A172 (cell line): ENCODE measurements around the gene CYP2D6. TPM values are rescaled to one million over a fixed set of nuclear protein-coding genes. Genes with fewer than 3 reads are reported as not detected.
"Not testable (repeated sequence)": the region's sequence is repeated elsewhere in the genome, so short reads cannot be mapped to it uniquely, and the experiment has no call there.

Source experiments
- DNase-seq: peaks from one replicate; pipeline ENCODE4 v3.0.0-alpha.2; 2015; ENCODE audit warnings: low spot score
- total RNA-seq: library from RNA; depleted of rRNA; stranded (reverse); fragments of >200 nt; shearing (Covaris generic); gene quantifications from 2 replicates; pipeline ENCODE4 v1.2.3, GENCODE V29; 2014

The CYP2D6 gene
- total RNA-seq, 1 experiment from 2014 or later, result 0.03 TPM

GRCh38 chr22:42134100-42135020 is 3.8 kb upstream of the CYP2D6 start:
- no peak for DNase-seq

DNA sequence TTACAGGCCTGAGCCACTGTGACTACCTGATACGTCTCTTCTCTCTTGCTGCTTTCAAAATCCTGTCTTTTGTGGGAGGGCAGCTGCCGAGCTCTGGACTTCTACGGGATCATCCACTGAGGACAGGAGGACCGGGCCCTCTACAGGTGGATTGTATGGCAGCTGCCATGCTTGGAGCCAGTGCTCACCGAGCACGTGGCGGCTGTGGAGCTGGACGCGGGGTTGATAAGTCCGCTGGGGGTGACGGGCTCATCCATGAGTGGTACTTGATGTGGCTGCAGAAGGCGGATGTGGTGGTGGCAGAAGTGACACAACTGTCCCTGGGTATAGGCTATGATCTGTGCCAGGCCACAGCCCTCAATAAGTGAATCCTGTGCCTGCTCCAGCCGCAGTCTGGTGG is 1.8 kb upstream of the CYP2D6 start:
- no peak for DNase-seq

GRCh38 chr22:42131562-42131961 is 952 bp upstream of the CYP2D6 start:
- no peak for DNase-seq

GRCh38 chr22:42130182-42130581 is 428 bp downstream of the CYP2D6 start:
- not testable (repeated sequence) for DNase-seq

DNA sequence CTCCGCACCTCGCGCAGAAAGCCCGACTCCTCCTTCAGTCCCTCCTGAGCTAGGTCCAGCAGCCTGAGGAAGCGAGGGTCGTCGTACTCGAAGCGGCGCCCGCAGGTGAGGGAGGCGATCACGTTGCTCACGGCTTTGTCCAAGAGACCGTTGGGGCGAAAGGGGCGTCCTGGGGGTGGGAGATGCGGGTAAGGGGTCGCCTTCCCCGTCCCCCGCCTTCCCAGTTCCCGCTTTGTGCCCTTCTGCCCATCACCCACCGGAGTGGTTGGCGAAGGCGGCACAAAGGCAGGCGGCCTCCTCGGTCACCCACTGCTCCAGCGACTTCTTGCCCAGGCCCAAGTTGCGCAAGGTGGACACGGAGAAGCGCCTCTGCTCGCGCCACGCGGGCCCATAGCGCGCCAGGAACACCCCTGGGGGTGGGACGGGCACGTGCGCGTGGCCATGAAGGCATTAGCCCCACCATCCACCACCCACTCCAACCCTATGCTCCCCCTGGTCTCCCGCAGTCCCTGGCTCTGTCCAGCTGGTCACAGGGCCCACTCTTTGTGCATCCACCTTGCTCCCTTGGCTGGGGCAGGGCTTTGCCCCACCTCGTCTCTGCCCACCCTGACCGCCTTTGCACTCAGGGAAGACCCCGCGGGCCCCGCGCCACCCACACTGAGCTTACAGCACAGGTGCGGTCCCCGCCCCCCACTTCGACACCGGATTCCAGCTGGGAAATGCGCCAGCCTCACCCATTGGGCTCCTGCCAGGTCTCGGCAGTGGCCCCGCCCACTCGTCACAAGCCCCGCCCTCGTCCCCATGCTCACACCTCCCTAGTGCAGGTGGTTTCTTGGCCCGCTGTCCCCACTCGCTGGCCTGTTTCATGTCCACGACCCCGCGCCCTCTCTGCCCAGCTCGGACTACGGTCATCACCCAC is 1.6 kb downstream of the CYP2D6 start:
- not testable (repeated sequence) for DNase-seq

- DNase-seq, result not testable (repeated sequence)
These were observed 2.6 kb downstream of the CYP2D6 start for GRCh38 chr22:42128007-42128406.

DNA sequence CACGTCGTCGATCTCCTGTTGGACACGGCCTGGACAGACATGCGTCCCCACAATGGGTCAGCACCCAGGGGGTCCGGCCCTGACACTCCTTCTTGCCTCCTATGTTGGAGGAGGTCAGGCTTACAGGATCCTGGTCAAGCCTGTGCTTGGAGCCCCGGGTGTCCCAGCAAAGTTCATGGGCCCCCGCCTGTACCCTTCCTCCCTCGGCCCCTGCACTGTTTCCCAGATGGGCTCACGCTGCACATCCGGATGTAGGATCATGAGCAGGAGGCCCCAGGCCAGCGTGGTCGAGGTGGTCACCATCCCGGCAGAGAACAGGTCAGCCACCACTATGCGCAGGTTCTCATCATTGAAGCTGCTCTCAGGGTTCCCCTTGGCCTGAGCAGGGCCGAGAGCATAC is 3.0 kb downstream of the CYP2D6 start:
- DNase-seq, result no peak

DNA sequence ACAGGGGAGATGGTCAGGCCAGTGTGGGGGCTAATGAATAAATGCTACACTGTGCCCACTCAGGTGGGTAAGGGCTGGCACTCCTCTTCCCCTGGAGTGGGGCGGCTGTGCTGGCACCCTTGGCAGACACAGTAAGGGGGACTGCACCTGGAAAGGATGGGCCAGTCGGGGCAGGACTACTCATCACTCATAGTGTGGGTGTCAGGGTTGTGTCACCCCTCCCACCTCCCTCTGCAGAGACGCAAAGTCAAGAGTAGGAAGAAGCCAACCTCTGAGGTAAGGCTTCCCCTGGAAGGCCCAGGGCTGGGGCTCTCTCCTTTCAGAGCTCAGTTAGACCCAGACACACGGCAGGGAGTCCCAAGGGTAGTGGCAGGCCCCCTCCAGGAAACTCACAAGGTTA is 7.1 kb downstream of the CYP2D6 start:
- not testable (repeated sequence) for DNase-seq

- DNase-seq, result not testable (repeated sequence)
These were observed 10.2 kb downstream of the CYP2D6 start for GRCh38 chr22:42120231-42121021.

- DNase-seq, result no peak
These were observed 13.7 kb downstream of the CYP2D6 start for GRCh38 chr22:42116848-42117424.

DNA sequence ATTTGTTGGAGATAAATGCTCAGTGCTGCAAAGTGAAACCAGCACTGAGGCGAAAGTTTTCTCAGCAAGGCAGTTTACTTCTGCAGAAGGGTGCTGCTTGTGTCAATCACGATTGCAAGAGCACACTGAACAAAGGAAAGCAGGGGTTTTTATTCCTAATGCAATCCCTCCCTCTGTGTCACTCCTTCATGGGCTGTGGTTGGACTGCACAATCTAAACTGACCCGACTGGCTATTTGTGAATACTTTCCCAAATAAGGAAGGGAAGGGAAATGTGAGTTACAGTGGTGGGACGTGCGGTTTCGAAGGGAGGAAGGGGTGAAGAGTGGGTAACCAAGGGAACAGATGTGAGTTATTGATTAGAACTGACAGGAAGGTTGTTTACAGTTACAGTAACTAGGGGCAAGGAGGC is 15.2 kb downstream of the CYP2D6 start:
- DNase-seq, result not testable (repeated sequence)

GRCh38 chr22:42114721-42115120 is 15.9 kb downstream of the CYP2D6 start:
- no peak for DNase-seq

- DNase-seq, result not testable (repeated sequence)
These were observed 17.8 kb downstream of the CYP2D6 start for GRCh38 chr22:42112793-42113192.

- no peak for DNase-seq
These were observed 18.8 kb downstream of the CYP2D6 start for GRCh38 chr22:42111798-42112197.

- DNase-seq, result no peak
These were observed 21.8 kb downstream of the CYP2D6 start for GRCh38 chr22:42108848-42109247.

DNA sequence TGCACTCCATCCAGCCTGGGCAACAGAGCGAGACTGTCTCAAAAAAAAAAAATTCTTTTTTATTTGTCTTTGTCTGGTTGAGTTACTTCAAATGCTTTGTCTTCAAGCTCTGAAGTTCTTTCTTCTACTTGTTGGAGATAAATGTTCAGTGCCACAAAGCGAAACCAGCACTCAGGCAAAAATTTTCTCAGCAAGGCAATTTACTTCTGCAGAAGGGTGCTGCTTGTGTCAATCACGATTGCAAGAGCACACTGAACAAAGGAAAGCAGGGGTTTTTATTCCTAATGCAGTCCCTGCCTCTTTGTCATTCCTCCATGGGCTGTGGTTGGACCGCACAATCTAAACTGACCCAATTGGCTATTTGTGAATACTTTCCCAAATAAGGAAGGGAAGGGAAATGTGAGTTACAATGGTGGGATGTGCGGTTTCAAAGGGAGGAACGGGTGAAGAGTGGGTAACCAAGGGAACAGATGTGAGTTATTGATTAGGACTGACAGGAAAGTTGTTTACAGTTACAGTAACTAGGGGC is 26.2 kb downstream of the CYP2D6 start:
- DNase-seq, result not testable (repeated sequence)

- DNase-seq, result no peak
These were observed 29.4 kb downstream of the CYP2D6 start for GRCh38 chr22:42101199-42101598.

- no peak for DNase-seq
These were observed 39.2 kb downstream of the CYP2D6 start for GRCh38 chr22:42091455-42091782.

GRCh38 chr22:42090596-42091454 is 39.8 kb downstream of the CYP2D6 start, which contains the start of gene NDUFA6:
Gene NDUFA6, minus strand, starts transcription at chr22:42090772. Its CDS starts 28 bp downstream, at chr22:42090744.
- DNase-seq, result peak; percentile 95

DNA sequence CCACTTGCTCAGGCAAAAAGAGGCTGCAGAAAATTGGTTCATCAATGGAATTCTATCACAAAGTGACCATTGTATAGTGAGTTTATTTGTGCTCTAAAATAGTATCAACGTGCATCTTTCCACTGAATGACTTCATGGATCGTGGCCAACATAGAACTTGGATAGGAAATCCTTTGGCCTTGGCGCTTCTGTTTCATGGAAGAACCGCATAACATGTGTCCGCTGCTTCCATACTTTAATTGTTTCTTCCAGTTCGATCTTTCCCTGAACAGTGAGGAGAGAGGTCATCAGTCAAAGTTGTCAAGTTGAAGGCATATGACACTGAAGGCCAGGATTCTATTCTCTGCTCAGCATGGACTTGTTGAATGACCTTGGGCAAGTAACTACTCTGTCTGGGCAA is 44.6 kb downstream of the CYP2D6 start:
- DNase-seq, result no peak
